DOHH2 (cell line): ENCODE results near the gene SMURF1.

Experiments
- EZH2phosphoT487 ChIP-seq: fragments of 200-600 bp; sonication (generic); IDR thresholded peaks from 2 replicates; pipeline ENCODE4 v1.6.1; 2017; ENCODE audit warnings: borderline replicate concordance, mild to moderate bottlenecking, antibody characterized with exemption, low read length, moderate library complexity, mixed read lengths
- TF ChIP-seq, protein P1 (sequence below): fragments of 200-600 bp; sonication (generic); IDR thresholded peaks from one replicate; pipeline ENCODE4 v1.5.1; 2014; ENCODE audit warnings: antibody characterized with exemption, mild to moderate bottlenecking, low read depth, low read length; ENCODE audit not compliant: poor library complexity, severe bottlenecking

DNA sequence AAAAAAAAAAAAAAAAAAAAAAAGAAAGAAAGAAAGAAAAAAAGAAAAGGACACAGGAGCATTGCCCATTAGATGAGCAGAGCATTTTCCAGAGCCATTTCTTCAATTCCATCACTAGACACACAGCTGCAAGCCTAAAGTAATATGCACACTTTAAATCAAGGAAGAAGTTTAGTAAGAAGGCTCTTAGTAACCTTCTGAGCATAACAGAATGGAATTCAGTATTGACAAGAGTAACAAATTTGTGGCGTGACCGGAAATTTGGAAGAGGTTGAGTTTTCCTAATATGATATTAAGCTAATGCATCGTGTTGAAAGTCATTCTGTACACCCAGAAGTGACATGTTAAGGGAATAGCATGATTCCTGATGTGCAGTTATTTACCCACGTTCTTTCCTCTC, 35.3 kb downstream of the SMURF1 start:
- TF ChIP-seq, protein P1, sequence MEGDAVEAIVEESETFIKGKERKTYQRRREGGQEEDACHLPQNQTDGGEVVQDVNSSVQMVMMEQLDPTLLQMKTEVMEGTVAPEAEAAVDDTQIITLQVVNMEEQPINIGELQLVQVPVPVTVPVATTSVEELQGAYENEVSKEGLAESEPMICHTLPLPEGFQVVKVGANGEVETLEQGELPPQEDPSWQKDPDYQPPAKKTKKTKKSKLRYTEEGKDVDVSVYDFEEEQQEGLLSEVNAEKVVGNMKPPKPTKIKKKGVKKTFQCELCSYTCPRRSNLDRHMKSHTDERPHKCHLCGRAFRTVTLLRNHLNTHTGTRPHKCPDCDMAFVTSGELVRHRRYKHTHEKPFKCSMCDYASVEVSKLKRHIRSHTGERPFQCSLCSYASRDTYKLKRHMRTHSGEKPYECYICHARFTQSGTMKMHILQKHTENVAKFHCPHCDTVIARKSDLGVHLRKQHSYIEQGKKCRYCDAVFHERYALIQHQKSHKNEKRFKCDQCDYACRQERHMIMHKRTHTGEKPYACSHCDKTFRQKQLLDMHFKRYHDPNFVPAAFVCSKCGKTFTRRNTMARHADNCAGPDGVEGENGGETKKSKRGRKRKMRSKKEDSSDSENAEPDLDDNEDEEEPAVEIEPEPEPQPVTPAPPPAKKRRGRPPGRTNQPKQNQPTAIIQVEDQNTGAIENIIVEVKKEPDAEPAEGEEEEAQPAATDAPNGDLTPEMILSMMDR: no peak
- TF ChIP-seq EZH2phosphoT487: no peak
